Astrocyte (in vitro differentiated cells and primary cell): Measurements from ENCODE around the gene CENPU. TPM values are rescaled to one million over a fixed set of nuclear protein-coding genes. Genes with fewer than 3 reads are reported as not detected.

Experiments
- DNase-seq: peaks from one replicate; pipeline ENCODE4 v3.0.0-alpha.2; 2010; ENCODE audit warnings: low read depth
- FAIRE-seq: peaks from 2 replicates; lab custom pipeline; 2011; peaks lifted over from hg19 to GRCh38; lab: Jason Lieb, UNC
- H2AFZ ChIP-seq: 2 replicates; pipeline ENCODE4 v1.6.0; 2012; ENCODE audit warnings: low read depth, low read length, inconsistent platforms
- H3K27ac ChIP-seq: 2 replicates; pipeline ENCODE4 v1.5.1; 2011; ENCODE audit warnings: low read depth, low read length, inconsistent platforms
- H3K27me3 ChIP-seq: 2 replicates; pipeline ENCODE4 v1.6.0; 2011; ENCODE audit warnings: low read length, inconsistent platforms; ENCODE audit not compliant: insufficient read depth
- H3K36me3 ChIP-seq: 2 replicates; pipeline ENCODE4 v1.5.1; 2011; ENCODE audit warnings: low read length, inconsistent platforms; ENCODE audit not compliant: insufficient read depth
- H3K4me1 ChIP-seq: 2 replicates; pipeline ENCODE4 v1.5.1; 2011; ENCODE audit warnings: low read length, inconsistent platforms; ENCODE audit not compliant: insufficient read depth
- H3K4me2 ChIP-seq: 2 replicates; pipeline ENCODE4 v1.6.0; 2012; ENCODE audit warnings: low read length, inconsistent platforms
- H3K4me3 ChIP-seq: 2 replicates; pipeline ENCODE4 v1.5.1; 2011; ENCODE audit warnings: low read depth, mild to moderate bottlenecking, low read length, inconsistent platforms; ENCODE audit not compliant: insufficient read depth
- H3K79me2 ChIP-seq: 2 replicates; pipeline ENCODE4 v1.6.0; 2012; ENCODE audit warnings: mild to moderate bottlenecking, low read length, inconsistent platforms; ENCODE audit not compliant: insufficient read depth
- H3K9ac ChIP-seq: 2 replicates; pipeline ENCODE4 v1.6.0; 2012; ENCODE audit warnings: mild to moderate bottlenecking, low read length, inconsistent platforms
- H3K9me3 ChIP-seq: 2 replicates; pipeline ENCODE4 v1.5.1; 2012; ENCODE audit warnings: low read depth, mild to moderate bottlenecking, low read length, inconsistent platforms; ENCODE audit not compliant: insufficient read depth
- H4K20me1 ChIP-seq: 2 replicates; pipeline ENCODE4 v1.6.0; 2012; ENCODE audit warnings: low read length, inconsistent platforms; ENCODE audit not compliant: insufficient read depth
- H3K27ac Mint-ChIP-seq: one replicate; pipeline ENCODE4 v1.8.0; 2021; ENCODE audit warnings: mild to moderate bottlenecking, mixed read lengths; ENCODE audit not compliant: unreplicated experiment
- H3K27me3 Mint-ChIP-seq: one replicate; pipeline ENCODE4 v1.8.0; 2021; ENCODE audit warnings: low read depth, mixed read lengths; ENCODE audit not compliant: unreplicated experiment
- H3K36me3 Mint-ChIP-seq: one replicate; pipeline ENCODE4 v1.8.0; 2021; ENCODE audit warnings: low read depth, mixed read lengths; ENCODE audit not compliant: unreplicated experiment
- H3K4me1 Mint-ChIP-seq: one replicate; pipeline ENCODE4 v1.8.0; 2021; ENCODE audit warnings: low read depth, mixed read lengths; ENCODE audit not compliant: unreplicated experiment
- H3K4me3 Mint-ChIP-seq: one replicate; pipeline ENCODE4 v1.8.0; 2021; ENCODE audit warnings: mild to moderate bottlenecking, moderate library complexity, mixed read lengths; ENCODE audit not compliant: unreplicated experiment
- H3K9me3 Mint-ChIP-seq: one replicate; pipeline ENCODE4 v1.8.0; 2021; ENCODE audit warnings: mild to moderate bottlenecking, mixed read lengths; ENCODE audit not compliant: unreplicated experiment
- EZH2 ChIP-seq: IDR thresholded peaks from 2 replicates; pipeline ENCODE4 v1.6.1; 2012; ENCODE audit warnings: mild to moderate bottlenecking, low read length, inconsistent platforms; ENCODE audit not compliant: insufficient read depth
- total RNA-seq: library from RNA; stranded (reverse); gene quantifications from 2 replicates; pipeline ENCODE4 v1.2.1, GENCODE V29; 2021
- TF ChIP-seq, protein P1 (sequence below): IDR thresholded peaks from 2 replicates; pipeline ENCODE4 v1.5.1; 2011; ENCODE audit warnings: low read depth, mild to moderate bottlenecking, inconsistent platforms, low read length, moderate library complexity; ENCODE audit not compliant: insufficient read depth

Gene CENPU
- total RNA-seq, 1 donor from 2014 or later: 6.0 TPM

DNA sequence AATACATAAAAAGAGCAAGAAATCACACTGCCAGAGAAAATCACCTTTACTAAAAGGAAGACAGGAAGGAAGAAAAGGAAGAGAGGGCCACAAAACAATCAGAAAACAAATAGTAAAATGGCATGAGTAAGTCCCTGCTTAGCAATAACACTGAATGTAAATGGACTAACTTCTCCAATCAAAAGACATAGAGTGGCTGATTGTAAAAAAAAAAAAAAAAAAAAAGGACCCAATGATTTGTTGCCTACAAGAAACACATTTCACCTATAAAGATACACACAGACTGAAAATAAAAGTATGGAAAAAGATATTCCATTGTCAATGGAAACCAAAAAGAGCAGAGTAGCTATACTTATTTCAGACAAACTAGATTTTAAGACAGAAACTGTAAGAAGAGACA, 12.6 kb downstream of the CENPU start:
- H3K79me2 ChIP-seq: peaks cover 4% of the 10 kb centered on the region
- no peaks in the 10 kb centered on the region for H3K36me3 ChIP-seq
- H3K27ac Mint-ChIP-seq: no peak overlapping the region
- TF ChIP-seq EZH2: no peak
- TF ChIP-seq, protein P1, sequence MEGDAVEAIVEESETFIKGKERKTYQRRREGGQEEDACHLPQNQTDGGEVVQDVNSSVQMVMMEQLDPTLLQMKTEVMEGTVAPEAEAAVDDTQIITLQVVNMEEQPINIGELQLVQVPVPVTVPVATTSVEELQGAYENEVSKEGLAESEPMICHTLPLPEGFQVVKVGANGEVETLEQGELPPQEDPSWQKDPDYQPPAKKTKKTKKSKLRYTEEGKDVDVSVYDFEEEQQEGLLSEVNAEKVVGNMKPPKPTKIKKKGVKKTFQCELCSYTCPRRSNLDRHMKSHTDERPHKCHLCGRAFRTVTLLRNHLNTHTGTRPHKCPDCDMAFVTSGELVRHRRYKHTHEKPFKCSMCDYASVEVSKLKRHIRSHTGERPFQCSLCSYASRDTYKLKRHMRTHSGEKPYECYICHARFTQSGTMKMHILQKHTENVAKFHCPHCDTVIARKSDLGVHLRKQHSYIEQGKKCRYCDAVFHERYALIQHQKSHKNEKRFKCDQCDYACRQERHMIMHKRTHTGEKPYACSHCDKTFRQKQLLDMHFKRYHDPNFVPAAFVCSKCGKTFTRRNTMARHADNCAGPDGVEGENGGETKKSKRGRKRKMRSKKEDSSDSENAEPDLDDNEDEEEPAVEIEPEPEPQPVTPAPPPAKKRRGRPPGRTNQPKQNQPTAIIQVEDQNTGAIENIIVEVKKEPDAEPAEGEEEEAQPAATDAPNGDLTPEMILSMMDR: no peak
- H3K4me3 ChIP-seq: no peak overlapping the region
- H2AFZ ChIP-seq: no peak overlapping the region
- DNase-seq (no peak), FAIRE-seq (no peak)
- no peak overlapping the region for H3K4me3 Mint-ChIP-seq
- H3K9me3 ChIP-seq: no peaks in the 10 kb centered on the region
- H3K27me3 Mint-ChIP-seq: no peaks in the 10 kb centered on the region
- H3K9me3 Mint-ChIP-seq: peaks cover 2% of the 10 kb centered on the region
- H3K36me3 Mint-ChIP-seq: peaks cover 4% of the 10 kb centered on the region
- H4K20me1 ChIP-seq: no peaks in the 10 kb centered on the region
- no peak overlapping the region for H3K4me2 ChIP-seq
- no peak overlapping the region for H3K9ac ChIP-seq
- no peaks in the 10 kb centered on the region for H3K4me1 ChIP-seq
- H3K4me1 Mint-ChIP-seq: no peaks in the 10 kb centered on the region
- no peak overlapping the region for H3K27ac ChIP-seq
- H3K27me3 ChIP-seq: no peaks in the 10 kb centered on the region

- FAIRE-seq: no peak
- TF ChIP-seq, protein P1: no peak
- no peak for TF ChIP-seq EZH2
Observed at GRCh38 chr4:184719407-184719806, 14.5 kb downstream of the CENPU start.

GRCh38 chr4:184715526-184715925, 18.4 kb downstream of the CENPU start:
- Histone ChIP-seq H4K20me1 (no peaks in the 10 kb centered on the region), H3K4me2 (no peak overlapping the region), H3K9ac (no peak overlapping the region), H2AFZ (no peak overlapping the region), H3K79me2 (peaks cover 4% of the 10 kb centered on the region), H3K27me3 (no peaks in the 10 kb centered on the region), H3K9me3 (no peaks in the 10 kb centered on the region), H3K4me3 (no peak overlapping the region), H3K4me1 (no peaks in the 10 kb centered on the region), H3K27ac (no peak overlapping the region), H3K36me3 (no peaks in the 10 kb centered on the region)
- H3K27me3 Mint-ChIP-seq: no peaks in the 10 kb centered on the region
- no peak for DNase-seq
- H3K36me3 Mint-ChIP-seq: peaks cover 2% of the 10 kb centered on the region
- no peak for FAIRE-seq
- no peak overlapping the region for H3K4me3 Mint-ChIP-seq
- H3K9me3 Mint-ChIP-seq: peaks cover 2% of the 10 kb centered on the region
- TF ChIP-seq, protein P1: no peak
- no peak for TF ChIP-seq EZH2
- no peak overlapping the region for H3K27ac Mint-ChIP-seq
- H3K4me1 Mint-ChIP-seq: no peaks in the 10 kb centered on the region

More at GRCh38 chr4:184719407-184719806, 14.5 kb downstream of the CENPU start:
- H3K4me1 ChIP-seq: no peaks in the 10 kb centered on the region
- no peaks in the 10 kb centered on the region for H3K9me3 ChIP-seq
- H3K4me2 ChIP-seq: no peak overlapping the region
- no peaks in the 10 kb centered on the region for H4K20me1 ChIP-seq
- Mint-ChIP-seq H3K36me3 (peaks cover 4% of the 10 kb centered on the region), H3K27me3 (no peaks in the 10 kb centered on the region), H3K27ac (no peak overlapping the region), H3K9me3 (peaks cover 2% of the 10 kb centered on the region), H3K4me1 (no peaks in the 10 kb centered on the region), H3K4me3 (no peak overlapping the region)
- DNase-seq: no peak
- H3K9ac ChIP-seq: no peak overlapping the region
- no peak overlapping the region for H3K4me3 ChIP-seq
- H3K27me3 ChIP-seq: no peaks in the 10 kb centered on the region
- H3K27ac ChIP-seq: no peak overlapping the region
- H3K36me3 ChIP-seq: no peaks in the 10 kb centered on the region
- H3K79me2 ChIP-seq: peaks cover 4% of the 10 kb centered on the region
- H2AFZ ChIP-seq: no peak overlapping the region
